Measurements from ENCODE around the gene RAB44.
"Not testable (repeated sequence)": the region's sequence is repeated elsewhere in the genome, so short reads cannot be mapped to it uniquely, and the experiment has no call there.

RAB44 gene

DNA sequence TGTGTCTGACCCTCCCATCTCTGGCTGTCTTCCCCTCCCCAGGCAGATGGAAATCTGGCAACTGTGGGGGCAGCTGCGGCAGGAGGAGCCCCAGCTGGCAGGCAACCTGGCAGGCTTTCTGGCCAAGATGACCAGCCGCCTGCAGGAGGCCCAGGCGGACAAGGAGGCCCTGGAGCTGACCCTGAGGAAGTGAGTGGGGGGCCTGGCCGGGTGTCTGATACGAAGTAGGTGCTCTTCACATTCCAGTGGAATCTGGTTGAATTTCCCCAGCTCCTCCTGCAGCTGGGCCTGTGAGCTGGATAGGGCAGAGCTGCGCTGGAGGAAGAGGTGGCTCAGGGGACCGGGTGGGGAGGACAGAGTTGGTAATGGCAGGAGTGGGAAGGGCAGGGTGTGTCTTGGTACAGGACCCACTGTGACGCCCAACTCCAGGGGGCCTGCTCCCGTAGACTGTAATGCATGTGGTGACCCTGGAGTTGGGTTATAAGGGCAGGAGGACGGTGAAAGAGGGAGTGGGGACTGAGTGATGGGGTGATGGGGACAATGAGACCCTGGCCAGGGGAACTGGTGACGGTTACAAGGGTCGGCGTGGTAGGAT lies 19.7 kb downstream of the RAB44 start:
- TF ChIP-seq POLR2A (IDR thresholded peaks at IDR 0.05; ENCODE audit: low read depth, low read length) (no peak), PAX5 (IDR thresholded peaks at IDR 0.05; ENCODE audit: insufficient read depth, low read length, severe bottlenecking) (no peak), POLR2AphosphoS5 (IDR thresholded peaks at IDR 0.05; ENCODE audit: low read depth, low read length) (no peak), TAF1 (IDR thresholded peaks at IDR 0.05; ENCODE audit: low read depth, low read length) (no peak), SPI1 (IDR thresholded peaks at IDR 0.05; ENCODE audit: low read depth, low read length) (no peak), POU2F2 (IDR thresholded peaks at IDR 0.05; ENCODE audit: low read depth, low read length) (no peak)
- no peak for FAIRE-seq
- no peak for DNase-seq (ENCODE audit: insufficient read length, low spot score)

- DNase-seq (ENCODE audit: insufficient read length, low spot score) (no peak), FAIRE-seq (no peak)
- TF ChIP-seq TAF1 (IDR thresholded peaks at IDR 0.05; ENCODE audit: low read depth, low read length), result no peak
These were observed 20.4 kb downstream of the RAB44 start for GRCh38 chr6:36717871-36718540.

DNA sequence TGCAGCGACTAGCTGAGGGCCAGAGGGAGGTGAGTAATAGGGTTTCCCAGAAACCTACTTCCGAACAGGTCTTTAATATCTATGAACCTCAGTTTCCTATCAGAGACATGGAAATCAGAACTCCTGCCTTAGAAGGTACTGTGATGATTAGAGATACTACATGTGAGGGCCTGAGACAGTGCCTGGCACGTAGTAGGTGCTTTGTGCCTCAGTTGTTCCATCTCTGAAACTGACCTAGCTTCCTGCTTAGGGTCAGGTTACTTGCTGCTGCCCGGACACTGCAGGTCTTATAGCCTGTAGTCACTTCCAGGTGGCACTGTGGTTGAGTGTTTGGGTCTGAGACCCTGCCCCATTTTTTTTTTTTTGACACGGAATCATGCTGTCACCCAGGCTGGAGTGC lies 20.9 kb downstream of the RAB44 start:
- TF ChIP-seq TAF1 (IDR thresholded peaks at IDR 0.05; ENCODE audit: low read depth, low read length) (no peak), POU2F2 (IDR thresholded peaks at IDR 0.05; ENCODE audit: low read depth, low read length) (no peak), SPI1 (IDR thresholded peaks at IDR 0.05; ENCODE audit: low read depth, low read length) (no peak), PAX5 (IDR thresholded peaks at IDR 0.05; ENCODE audit: insufficient read depth, low read length, severe bottlenecking) (no peak), POLR2A (IDR thresholded peaks at IDR 0.05; ENCODE audit: low read depth, low read length) (no peak), POLR2AphosphoS5 (IDR thresholded peaks at IDR 0.05; ENCODE audit: low read depth, low read length) (no peak)
- DNase-seq (ENCODE audit: insufficient read length, low spot score), result no peak
- no peak for FAIRE-seq

GRCh38 chr6:36719126-36719525 lies 21.5 kb downstream of the RAB44 start:
- TF ChIP-seq TAF1 (IDR thresholded peaks at IDR 0.05; ENCODE audit: low read depth, low read length) (no peak), POLR2A (IDR thresholded peaks at IDR 0.05; ENCODE audit: low read depth, low read length) (no peak), PAX5 (IDR thresholded peaks at IDR 0.05; ENCODE audit: insufficient read depth, low read length, severe bottlenecking) (no peak), POLR2AphosphoS5 (IDR thresholded peaks at IDR 0.05; ENCODE audit: low read depth, low read length) (no peak), POU2F2 (IDR thresholded peaks at IDR 0.05; ENCODE audit: low read depth, low read length) (no peak), SPI1 (IDR thresholded peaks at IDR 0.05; ENCODE audit: low read depth, low read length) (no peak)
- FAIRE-seq (no peak), DNase-seq (ENCODE audit: insufficient read length, low spot score) (no peak)

GRCh38 chr6:36720251-36721141 lies 22.9 kb downstream of the RAB44 start:
- TF ChIP-seq POLR2AphosphoS5 (IDR thresholded peaks at IDR 0.05; ENCODE audit: low read depth, low read length) (no peak), TAF1 (IDR thresholded peaks at IDR 0.05; ENCODE audit: low read depth, low read length) (no peak), POLR2A (IDR thresholded peaks at IDR 0.05; ENCODE audit: low read depth, low read length) (no peak), PAX5 (IDR thresholded peaks at IDR 0.05; ENCODE audit: insufficient read depth, low read length, severe bottlenecking) (peak; percentile 90)
- DNase-seq (ENCODE audit: insufficient read length, low spot score) (no peak), FAIRE-seq (peak; percentile 96)

DNA sequence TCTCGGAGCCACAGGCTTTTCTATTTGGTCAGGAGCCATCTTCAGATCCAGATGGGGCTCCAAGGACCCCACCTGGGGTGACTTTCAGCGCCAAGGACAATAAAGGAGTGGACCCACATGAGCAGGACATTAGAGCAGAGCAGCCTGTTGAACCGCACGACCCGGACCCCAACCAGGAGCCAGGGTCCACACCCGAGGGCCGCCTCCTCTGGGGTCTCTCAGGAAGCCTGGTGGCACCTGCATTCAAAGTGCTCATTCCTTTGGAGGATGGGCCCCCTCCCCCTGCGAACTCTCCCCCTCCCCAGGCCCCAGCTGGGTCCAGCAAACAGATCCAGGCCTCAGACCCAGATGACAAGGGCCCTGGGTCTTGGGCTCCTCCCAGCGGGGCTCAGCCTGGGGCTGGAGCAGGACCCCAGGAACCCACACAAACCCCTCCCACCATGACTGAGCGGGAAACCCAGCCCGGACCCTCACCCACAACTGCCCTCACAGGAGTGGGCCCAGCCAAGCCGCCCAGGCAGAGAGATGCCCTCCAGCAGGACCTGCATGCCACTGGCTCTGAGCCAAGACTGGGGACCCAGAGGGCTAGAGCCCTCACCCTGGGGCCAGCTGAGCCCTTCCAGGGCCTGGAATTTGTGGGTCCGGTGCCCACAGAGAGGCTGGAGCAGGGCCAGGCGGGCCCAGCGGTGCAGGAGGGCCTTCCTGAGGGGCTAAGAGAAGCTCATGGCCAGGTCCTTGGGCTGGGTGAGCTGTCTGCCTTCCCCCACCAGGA lies 23.9 kb downstream of the RAB44 start:
- no peak for TF ChIP-seq POLR2AphosphoS5 (IDR thresholded peaks at IDR 0.05; ENCODE audit: low read depth, low read length)
- TF ChIP-seq SPI1 (IDR thresholded peaks at IDR 0.05; ENCODE audit: low read depth, low read length), result no peak
- TF ChIP-seq TAF1 (IDR thresholded peaks at IDR 0.05; ENCODE audit: low read depth, low read length), result no peak
- TF ChIP-seq POLR2A (IDR thresholded peaks at IDR 0.05; ENCODE audit: low read depth, low read length), result no peak
- no peak for TF ChIP-seq POU2F2 (IDR thresholded peaks at IDR 0.05; ENCODE audit: low read depth, low read length)
- TF ChIP-seq PAX5 (IDR thresholded peaks at IDR 0.05; ENCODE audit: insufficient read depth, low read length, severe bottlenecking), result no peak
- DNase-seq (ENCODE audit: insufficient read length, low spot score) (no peak), FAIRE-seq (no peak)

GRCh38 chr6:36722365-36722764 lies 24.7 kb downstream of the RAB44 start:
- no peak for DNase-seq (ENCODE audit: insufficient read length, low spot score)
- FAIRE-seq, result no peak
- TF ChIP-seq POLR2A (IDR thresholded peaks at IDR 0.05; ENCODE audit: low read depth, low read length) (no peak), SPI1 (IDR thresholded peaks at IDR 0.05; ENCODE audit: low read depth, low read length) (no peak), POU2F2 (IDR thresholded peaks at IDR 0.05; ENCODE audit: low read depth, low read length) (no peak), TAF1 (IDR thresholded peaks at IDR 0.05; ENCODE audit: low read depth, low read length) (no peak), PAX5 (IDR thresholded peaks at IDR 0.05; ENCODE audit: insufficient read depth, low read length, severe bottlenecking) (no peak), POLR2AphosphoS5 (IDR thresholded peaks at IDR 0.05; ENCODE audit: low read depth, low read length) (no peak)

DNA sequence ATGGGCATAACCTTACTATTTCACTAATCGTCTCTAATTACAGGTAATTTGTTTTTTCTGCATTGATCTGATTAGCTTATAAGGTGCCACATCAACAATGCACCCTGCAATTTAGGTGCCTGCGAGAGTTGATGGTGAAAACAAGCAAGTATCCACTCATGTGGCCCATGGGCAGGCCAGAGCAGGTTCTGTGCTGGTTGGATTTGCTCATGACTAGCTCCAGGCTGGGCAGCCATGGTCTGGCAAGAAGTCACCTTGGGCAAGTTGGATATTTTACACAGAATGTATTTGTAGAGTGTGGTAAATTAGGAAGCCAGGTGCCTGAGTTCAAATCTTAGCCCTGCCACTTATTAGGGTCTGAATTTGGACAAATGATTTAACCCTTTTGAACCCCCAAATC lies 25.3 kb downstream of the RAB44 start:
- no peak for TF ChIP-seq POLR2AphosphoS5 (IDR thresholded peaks at IDR 0.05; ENCODE audit: low read depth, low read length)
- no peak for TF ChIP-seq SPI1 (IDR thresholded peaks at IDR 0.05; ENCODE audit: low read depth, low read length)
- TF ChIP-seq POU2F2 (IDR thresholded peaks at IDR 0.05; ENCODE audit: low read depth, low read length), result no peak
- TF ChIP-seq POLR2A (IDR thresholded peaks at IDR 0.05; ENCODE audit: low read depth, low read length), result no peak
- TF ChIP-seq PAX5 (IDR thresholded peaks at IDR 0.05; ENCODE audit: insufficient read depth, low read length, severe bottlenecking), result no peak
- no peak for TF ChIP-seq TAF1 (IDR thresholded peaks at IDR 0.05; ENCODE audit: low read depth, low read length)
- peak; percentile 66 for FAIRE-seq
- no peak for DNase-seq (ENCODE audit: insufficient read length, low spot score)

DNA sequence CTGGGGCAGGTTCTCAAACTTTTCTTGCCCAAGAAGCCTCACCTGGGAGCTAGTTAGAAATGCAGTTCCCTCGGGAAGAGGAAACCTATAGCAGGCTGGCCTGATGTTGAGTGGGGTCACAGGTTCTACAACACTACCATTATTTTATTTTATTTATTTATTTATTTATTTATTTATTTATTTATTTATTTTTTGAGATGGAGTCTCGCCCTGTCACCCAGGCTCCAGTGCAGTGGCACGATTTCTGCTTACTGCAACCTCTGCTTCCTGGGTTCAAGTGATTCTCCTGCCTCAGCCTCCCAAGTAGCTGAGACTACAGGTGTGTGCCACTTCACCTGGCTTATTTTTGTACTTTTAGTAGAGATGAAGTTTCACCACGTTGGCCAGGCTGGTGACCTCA lies 26.4 kb downstream of the RAB44 start:
- FAIRE-seq; DNase-seq (ENCODE audit: insufficient read length, low spot score): not testable (repeated sequence)

All from GM12891 (cell line).